Activated CD4-positive, alpha-beta T cell treated with anti-CD3 and anti-CD28 coated beads, Interleukin-2, amount 50 U/mL, for 16 hours (primary cell): ENCODE measurements around the gene DCTD.
"Not testable (repeated sequence)": the region's sequence is repeated elsewhere in the genome, so short reads cannot be mapped to it uniquely, and the experiment has no call there.

Experiments
- DNase-seq: peaks from one replicate; pipeline ENCODE4 v3.0.0-alpha.2; 2020

The DCTD gene

GRCh38 chr4:182920676-182921075 lies 3.5 kb upstream of the DCTD start:
- no peak for DNase-seq

DNA sequence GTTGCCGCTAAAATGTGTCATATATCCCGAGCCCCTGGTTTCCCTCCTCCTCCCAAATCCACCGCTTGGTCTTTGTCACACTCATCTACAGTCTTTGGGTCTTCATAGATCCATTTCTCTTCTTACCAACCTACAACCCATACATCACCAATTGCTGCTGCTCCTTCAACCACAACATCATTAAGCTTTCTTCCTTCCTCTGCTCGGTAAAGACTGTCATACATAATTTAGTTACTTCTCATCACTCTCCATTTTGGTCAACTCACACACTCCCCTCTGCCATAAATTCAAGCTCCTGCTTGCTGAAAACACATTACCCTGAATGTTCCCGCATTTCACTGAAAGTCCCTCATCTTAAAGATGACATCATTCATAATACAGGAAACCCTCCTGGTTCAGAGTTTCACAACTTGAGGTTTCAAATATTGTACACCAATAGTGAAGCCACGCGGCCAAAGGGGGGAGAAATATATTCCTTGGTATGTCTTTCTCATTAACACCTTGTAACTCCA lies 1.7 kb upstream of the DCTD start:
- DNase-seq: peak; percentile 79

DNA sequence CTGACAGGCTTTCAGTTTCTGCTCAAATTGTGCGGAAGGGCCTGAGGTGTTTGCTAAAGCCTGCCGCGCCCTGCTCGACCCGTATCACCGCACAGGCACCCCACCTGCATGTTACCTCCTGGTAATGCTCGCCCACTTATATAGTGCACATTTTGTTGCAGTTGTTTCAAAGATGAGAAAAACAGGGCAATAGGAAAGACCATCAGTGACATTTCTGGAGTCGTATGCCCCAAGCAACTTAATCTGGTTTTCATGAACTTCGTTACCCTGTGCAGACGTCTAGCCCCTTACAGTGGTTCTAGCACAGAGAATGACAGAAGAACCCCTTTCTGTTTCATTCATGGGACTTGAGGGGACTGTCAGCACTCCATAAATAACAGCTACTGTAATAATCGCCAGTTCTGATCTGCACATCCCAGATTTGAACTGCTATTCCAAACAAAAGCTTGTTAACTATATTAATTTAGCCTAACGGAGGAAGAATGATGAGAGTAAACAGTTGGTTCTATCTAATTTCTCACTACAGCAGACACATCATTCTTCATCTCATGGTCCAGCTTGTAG lies 940 bp upstream of the DCTD start:
- no peak for DNase-seq

DNA sequence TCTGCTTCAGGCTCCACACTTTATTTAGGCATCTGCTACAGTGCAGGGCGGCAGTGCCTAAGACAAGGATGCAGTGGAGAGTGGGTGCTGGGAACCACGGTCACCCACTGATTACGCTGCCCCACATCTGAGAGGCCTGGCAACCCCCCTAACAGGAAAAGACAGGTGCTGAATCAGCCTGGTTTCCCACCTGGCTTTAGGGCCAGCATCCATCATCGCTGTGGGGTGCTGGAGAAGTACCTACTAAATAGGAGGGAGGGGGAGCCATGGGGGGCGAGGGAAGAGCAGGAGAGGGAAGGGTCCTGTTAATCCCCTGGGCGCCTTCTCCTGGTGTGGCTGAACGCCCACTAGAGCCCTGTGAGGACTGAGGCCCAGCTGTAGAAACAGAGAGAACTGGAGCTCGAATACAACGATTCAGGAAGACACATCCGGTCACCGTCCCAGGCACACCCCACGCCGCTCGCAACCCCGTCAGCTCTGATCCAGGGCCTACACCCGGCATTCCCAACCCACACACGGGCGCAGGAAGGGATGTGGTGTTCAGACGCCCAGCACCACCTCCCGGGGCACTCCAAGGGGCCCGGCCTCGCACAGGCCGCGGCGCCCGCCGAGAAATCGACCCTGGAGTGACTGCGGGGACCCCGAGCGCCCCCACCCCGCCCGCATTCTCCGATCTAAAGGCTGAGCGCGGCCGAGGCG lies 554 bp downstream of the DCTD start:
- DNase-seq: peak; percentile 25

DNA sequence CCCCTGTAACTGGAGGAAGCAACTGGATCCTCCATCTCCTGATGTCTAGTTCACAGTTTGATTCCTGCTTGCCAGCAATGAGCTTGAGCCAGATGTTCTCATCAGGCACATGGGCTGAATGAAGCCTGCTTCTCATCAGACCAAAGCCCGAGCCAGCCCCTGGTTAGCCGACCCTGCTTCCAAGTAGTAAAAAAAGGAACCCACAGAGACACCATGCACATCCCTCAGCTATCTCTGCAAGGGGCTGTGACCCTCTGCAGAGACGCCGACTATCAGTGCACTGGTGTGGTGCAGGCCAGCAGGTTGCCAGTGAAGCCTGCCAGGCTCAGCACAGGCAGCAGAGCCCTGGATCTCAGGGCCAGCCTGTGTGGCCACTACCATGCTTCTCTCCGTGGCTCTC lies 2.8 kb downstream of the DCTD start:
- no peak for DNase-seq

GRCh38 chr4:182913621-182914020 lies 3.6 kb downstream of the DCTD start:
- DNase-seq: no peak

DNA sequence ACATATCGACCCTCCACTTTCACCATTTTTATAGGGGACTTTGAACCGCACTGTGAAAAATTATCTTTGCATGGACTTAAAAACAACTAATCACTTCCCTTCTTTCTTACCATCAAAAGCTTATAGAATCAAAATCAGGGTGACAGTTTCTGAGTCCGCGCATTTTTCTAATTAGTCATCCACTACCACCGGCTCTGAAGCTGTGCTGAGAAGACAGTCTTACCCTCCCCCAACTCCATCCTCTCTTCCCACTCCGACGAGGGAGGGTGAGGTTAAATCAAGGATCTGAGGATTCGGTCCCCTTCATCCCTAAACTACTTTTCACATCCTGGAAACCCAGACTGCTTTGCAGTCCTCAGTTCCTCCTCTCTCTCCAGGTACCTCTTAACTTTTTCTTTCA lies 4.2 kb downstream of the DCTD start:
- DNase-seq: no peak

DNA sequence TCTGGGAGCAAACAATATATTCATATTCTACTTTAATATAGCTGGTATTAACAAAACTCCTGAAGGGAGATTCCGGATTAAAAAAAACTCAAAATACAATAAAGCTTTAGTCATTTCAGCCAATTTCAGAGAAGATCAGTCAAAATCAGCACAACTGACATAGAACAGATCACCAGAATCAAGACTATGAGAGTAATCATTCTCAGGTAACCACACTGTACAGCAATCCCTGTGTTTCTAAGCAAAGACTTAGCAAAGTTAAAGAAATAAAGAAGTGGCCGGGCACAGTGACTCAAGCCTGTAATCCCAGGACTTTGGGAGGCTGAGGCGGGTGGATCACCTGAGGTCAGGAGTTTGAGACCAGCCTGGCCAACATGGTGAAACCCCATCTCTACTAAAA lies 9.1 kb downstream of the DCTD start:
- DNase-seq: no peak

DNA sequence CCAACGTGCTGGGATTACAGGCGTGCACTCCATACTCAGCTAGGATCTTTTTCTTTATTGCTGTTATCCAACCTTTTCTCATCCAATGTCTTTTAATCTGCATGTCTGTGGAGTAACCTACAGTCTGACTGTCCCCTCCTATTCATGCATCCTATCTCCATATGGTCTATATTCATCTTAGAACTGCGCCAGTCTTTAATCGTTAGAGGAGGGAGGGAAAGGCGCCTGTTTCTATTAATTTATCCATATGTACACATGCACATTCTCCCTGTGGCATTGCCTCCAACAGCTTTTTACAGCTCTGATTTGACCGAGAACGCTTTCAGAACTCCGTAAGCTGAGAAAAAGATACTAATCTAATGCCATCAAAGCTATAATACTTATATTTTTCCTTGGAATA lies 9.8 kb downstream of the DCTD start:
- DNase-seq: no peak

GRCh38 chr4:182906786-182907185 lies 10.4 kb downstream of the DCTD start:
- no peak for DNase-seq

DNA sequence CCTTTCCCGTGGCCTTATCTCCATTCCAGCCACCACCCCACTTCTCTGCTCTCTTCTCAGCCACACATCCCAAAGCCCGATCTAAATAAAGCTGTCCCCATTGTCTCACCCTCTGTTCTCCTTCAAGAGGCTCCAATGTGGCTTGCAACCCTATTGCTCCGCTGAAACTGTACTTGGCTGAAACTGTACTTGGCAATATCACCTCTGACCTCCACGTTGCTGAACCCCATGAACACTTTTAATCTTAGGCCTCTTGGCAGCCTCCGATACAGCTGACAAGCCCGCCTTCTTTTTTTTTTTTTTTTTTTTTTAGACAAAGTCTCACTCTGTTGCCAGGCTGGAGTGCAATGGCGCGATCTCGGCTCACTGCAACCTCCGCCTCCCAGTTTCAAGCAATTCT lies 12.1 kb downstream of the DCTD start:
- DNase-seq: no peak

- DNase-seq: no peak
Measured at GRCh38 chr4:182904211-182904761, 12.9 kb downstream of the DCTD start.

- no peak for DNase-seq
Measured at GRCh38 chr4:182903013-182903412, 14.2 kb downstream of the DCTD start.

DNA sequence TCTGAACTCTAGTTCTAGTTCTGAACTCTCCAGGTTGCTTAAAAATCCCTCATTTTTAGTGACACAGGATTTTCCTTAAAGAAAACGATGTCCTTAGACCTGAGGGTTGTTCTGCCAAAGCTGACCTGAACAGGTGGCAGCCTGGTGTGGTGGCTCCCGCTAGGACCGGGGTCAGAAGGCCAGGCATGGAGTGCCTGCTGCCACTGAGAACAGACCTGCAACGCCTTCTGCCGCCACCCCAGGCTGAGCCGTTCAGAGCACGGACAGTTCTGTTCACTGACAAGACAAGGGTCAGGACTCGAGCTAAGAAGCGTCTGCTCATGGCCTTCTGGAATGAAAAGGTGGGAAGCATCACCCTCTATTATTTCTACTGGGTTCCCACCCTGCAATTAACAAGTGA lies 15.8 kb downstream of the DCTD start:
- no peak for DNase-seq

GRCh38 chr4:182900021-182900420 lies 17.2 kb downstream of the DCTD start:
- DNase-seq: not testable (repeated sequence)

DNA sequence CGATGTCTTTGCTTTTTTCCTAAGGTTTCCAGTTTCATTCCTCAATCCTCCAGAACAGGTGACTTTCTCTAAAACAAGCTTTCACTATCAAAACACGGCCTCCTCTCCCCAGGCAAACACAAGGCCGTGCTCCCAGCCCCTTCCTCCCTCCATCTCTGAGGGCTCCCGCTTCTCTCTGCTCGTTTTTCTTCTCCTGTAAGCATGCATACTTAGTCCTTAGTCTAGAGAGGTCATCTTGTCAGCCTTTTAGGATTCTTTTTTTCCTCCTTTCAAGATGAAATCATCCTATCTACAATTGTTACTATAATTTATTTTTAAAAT lies 18.7 kb downstream of the DCTD start:
- DNase-seq: no peak

DNA sequence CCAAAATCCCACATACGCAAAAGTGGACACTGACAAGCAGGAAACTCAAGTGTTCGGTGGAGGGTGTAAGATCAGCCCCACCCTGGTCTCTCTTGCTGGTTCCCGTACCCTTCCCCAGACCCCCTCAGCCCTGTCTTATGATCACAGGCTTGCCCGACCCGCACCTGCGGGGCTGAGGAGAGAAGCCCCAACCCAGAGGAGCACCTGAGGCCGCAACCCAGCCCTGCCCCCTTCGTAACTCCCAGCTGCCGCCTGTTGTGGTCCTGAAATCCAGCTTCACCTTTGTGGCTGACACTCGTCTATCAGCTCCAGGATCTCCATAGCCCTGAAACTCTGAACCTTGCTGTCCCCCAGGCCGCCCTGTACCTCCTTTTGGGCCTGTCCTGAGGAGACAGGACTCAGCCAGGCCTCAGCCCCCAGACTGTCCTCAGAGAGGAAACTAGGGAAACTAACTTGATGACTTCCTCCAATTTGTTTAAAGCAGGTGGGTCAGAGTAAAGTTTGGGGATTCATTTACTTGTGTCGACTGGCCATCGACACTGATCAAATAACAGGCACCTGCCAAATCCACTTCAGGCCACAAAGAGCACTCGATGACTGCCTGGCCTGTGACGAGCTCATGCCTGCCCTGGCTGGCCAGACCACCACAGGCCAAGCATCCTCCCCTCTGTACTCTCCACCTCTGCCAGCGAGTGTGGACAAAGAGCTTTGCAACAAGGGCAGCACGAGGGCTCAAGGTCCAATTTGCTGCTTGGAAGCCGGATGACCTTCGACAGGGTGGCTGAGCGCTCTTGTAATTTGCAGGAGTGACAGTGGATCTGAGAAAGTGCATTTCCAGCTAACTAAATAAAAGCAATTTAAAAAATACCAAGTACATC lies 19.3 kb downstream of the DCTD start:
- DNase-seq: no peak

DNA sequence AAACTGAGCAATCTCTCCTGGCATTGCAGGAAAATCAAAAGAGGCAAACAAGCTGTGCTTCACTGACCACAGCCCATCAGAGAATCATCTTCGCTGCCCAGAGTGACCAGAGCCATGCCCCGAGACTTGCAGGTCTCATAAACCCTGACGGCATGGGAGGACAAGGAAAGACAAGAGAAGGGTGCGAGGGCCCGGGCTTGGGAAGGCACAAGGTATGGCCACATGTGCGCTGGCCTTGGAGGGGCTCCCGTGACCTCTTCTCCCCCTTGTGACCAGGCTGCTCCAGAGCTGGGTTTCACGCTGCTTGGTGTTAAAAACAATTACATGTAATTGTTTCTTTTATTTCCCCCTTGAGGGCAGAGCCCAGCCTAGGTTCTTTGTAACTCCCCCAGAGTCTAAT lies 20.8 kb downstream of the DCTD start:
- DNase-seq: no peak

DNA sequence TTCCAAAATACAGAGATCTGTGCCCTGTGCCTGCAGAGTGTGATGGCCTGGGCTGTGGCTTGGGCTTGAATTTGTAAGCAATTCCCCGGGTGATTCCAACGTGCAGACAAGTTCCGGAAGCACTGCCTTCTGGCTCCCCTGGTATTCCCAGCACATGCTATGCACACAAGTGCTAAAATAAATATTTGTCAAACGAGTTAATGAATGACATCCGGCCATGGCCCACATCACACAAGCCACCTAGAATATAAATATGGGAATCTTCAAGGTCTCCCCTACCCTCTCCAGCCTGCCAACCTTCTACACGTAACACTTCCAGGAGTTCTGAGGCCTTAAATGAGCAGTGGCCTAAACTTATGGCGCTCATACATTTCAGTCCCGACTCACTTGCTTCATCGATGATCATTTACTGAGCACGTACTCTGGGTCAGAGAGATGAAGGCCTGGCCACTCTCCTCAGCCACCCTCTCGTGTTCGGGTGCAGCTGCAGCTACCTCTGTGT lies 21.3 kb downstream of the DCTD start:
- no peak for DNase-seq

DNA sequence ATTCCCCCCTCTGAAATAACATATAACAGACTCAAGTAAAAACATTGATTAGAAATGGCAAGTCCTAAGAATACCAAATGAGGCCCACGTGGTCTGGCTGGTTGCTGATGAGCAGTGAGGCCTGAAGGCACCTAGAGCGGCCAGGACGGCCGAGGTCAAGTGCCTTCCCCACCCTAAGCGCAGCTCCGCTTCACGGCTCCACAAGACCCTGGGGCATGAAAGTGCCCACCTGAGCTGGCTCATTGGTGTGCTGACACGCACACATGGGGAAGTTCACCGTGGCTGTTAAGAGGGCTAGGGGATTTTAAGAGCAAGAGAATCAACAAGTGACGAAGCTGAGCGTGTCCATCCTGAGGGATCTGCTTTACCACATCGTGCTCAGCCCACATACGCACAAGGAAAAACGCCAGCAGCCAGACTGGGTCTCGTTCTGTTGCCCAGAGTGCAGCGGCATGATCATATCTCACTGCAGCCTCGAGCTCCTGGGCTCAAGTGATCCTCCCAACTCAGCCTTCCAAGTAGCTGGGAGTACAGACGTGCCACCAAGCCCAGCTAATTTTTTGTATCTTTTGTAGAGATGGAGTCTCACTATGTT lies 22.4 kb downstream of the DCTD start:
- DNase-seq: no peak

- no peak for DNase-seq
Measured at GRCh38 chr4:182893474-182894080, 23.6 kb downstream of the DCTD start.

GRCh38 chr4:182893047-182893446 lies 24.1 kb downstream of the DCTD start:
- no peak for DNase-seq

DNA sequence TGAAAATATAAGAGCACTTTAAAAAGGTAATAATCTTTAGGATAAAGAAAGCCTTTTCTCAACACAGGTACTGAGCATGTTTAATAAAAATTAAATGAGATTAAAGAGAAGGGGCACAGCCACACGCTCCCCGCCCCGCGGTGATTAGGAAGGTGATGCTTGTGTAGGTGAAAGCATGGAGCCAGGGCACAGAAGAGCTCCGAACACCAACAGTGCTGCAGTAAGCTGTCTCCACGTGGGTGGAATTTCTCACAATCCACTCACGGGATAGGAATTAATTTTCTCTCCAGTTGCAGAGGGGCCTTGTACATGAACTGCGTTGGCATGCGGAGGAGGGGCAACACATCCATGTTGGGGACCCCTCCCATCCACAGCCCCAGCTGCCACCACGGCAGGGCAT lies 27.0 kb downstream of the DCTD start:
- no peak for DNase-seq
